MM.1S (cell line): Measurements from ENCODE around the gene C1orf116.

Experiments
- DNase-seq: peaks from one replicate; pipeline ENCODE4 v3.0.0-alpha.2; 2015
- H2AFZ ChIP-seq: fragments of 300-600 bp; sonication (generic); 2 replicates; pipeline ENCODE4 v1.6.0; 2016; ENCODE audit warnings: antibody characterized with exemption, low read length
- H3F3A ChIP-seq: fragments of 300-600 bp; sonication (generic); 2 replicates; pipeline ENCODE4 v1.6.1; 2016; ENCODE audit warnings: mild to moderate bottlenecking, antibody characterized with exemption, low read length, moderate library complexity, mixed read lengths; ENCODE audit not compliant: insufficient read depth
- H3K27ac ChIP-seq: fragments of 300-600 bp; sonication (generic); 2 replicates; pipeline ENCODE4 v1.5.1; 2016; ENCODE audit warnings: mild to moderate bottlenecking, low read length
- H3K27me3 ChIP-seq: fragments of 300-600 bp; sonication (generic); replicated peaks from 2 replicates; pipeline ENCODE4 v1.6.0; 2016; ENCODE audit warnings: low read length; ENCODE audit not compliant: insufficient read depth
- H3K36me3 ChIP-seq: fragments of 300-600 bp; sonication (generic); replicated peaks from 2 replicates; pipeline ENCODE4 v1.6.1; 2016; ENCODE audit warnings: mild to moderate bottlenecking, low read length, mixed read lengths; ENCODE audit not compliant: insufficient read depth
- H3K4me1 ChIP-seq: fragments of 300-600 bp; sonication (generic); 2 replicates; pipeline ENCODE4 v1.6.1; 2016; ENCODE audit warnings: low read length, mixed read lengths
- H3K4me2 ChIP-seq: fragments of 300-600 bp; sonication (generic); 2 replicates; pipeline ENCODE4 v1.6.0; 2016; ENCODE audit warnings: low read depth, low read length
- H3K4me3 ChIP-seq: fragments of 300-600 bp; sonication (generic); 2 replicates; pipeline ENCODE4 v1.5.1; 2016; ENCODE audit warnings: low read length, mixed read lengths
- H3K79me2 ChIP-seq: fragments of 300-600 bp; sonication (generic); 2 replicates; pipeline ENCODE4 v1.6.1; 2016; ENCODE audit warnings: mixed run types, low read length, mixed read lengths
- H3K9ac ChIP-seq: fragments of 300-600 bp; sonication (generic); 2 replicates; pipeline ENCODE4 v1.6.1; 2016; ENCODE audit warnings: low read length, mixed read lengths
- H3K9me2 ChIP-seq: fragments of 300-600 bp; sonication (generic); replicated peaks from 2 replicates; pipeline ENCODE4 v1.6.1; 2016; ENCODE audit warnings: mild to moderate bottlenecking, low read length, mixed read lengths; ENCODE audit not compliant: insufficient read depth
- H3K9me3 ChIP-seq: fragments of 300-600 bp; sonication (generic); replicated peaks from 2 replicates; pipeline ENCODE4 v1.6.1; 2016; ENCODE audit warnings: mild to moderate bottlenecking, low read length, mixed read lengths; ENCODE audit not compliant: insufficient read depth
- H4K20me1 ChIP-seq: fragments of 300-600 bp; sonication (generic); 2 replicates; pipeline ENCODE4 v1.6.1; 2016; ENCODE audit warnings: mild to moderate bottlenecking, low read length, moderate library complexity, mixed read lengths; ENCODE audit not compliant: insufficient read depth
- EZH2 ChIP-seq: fragments of 300-600 bp; sonication (generic); optimal IDR thresholded peaks from 2 replicates; pipeline ENCODE3; 2017; ENCODE audit warnings: low read depth, mild to moderate bottlenecking, antibody characterized with exemption, low read length, mixed read lengths
- EZH2phosphoT487 ChIP-seq: fragments of 300-600 bp; sonication (generic); IDR thresholded peaks from 2 replicates; pipeline ENCODE4 v1.6.1; 2018; ENCODE audit warnings: antibody characterized with exemption, low read length
- TF ChIP-seq, protein P1 (sequence below): fragments of 300-600 bp; sonication (generic); IDR thresholded peaks from 2 replicates; pipeline ENCODE4 v1.5.1; 2016; ENCODE audit warnings: antibody characterized with exemption, low read length, mixed read lengths

The C1orf116 gene

DNA sequence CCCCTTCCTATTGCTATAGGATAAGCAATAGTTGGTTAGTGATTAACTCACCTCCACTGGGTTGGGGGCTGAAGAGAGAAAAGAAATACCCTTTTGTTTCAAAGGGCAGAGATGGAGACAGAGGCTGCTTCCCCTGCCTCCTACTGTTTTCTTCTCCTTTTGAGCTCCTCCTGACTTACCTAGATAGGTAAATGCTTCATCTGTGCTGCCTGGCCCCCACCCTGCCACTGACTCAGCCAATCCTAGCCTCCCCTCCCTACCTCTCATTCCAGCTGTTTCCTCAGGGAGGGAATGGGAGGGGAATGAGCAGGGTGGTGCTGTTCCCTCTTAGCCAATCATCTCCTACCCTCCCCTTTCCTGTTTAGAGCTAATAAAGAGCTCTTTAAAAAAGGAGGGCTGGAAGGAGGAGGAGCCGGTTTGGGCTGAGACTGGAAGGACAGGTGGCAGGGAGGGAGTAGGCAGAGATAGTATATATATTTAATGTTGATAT, at the start of gene C1orf116:
Gene C1orf116 (minus strand): TSS at position 229 of the 490 bp plus-strand sequence. CDS start 5,158 bp downstream, outside the sequence.
- Histone ChIP-seq H3K27ac (no peak within 1 kb of the TSS), H3K9me2 (no peaks in the 10 kb centered on the region), H3K79me2 (no peaks in the 10 kb centered on the region), H2AFZ (no peak within 1 kb of the TSS), H3K4me2 (no peak within 1 kb of the TSS), H3F3A (peaks cover 11% of the 10 kb centered on the region; the same call in 1 of the 2 replicates), H4K20me1 (peaks cover 4% of the 10 kb centered on the region; the same call in 1 of the 2 replicates), H3K9me3 (no peaks in the 10 kb centered on the region), H3K4me3 (no peak within 1 kb of the TSS), H3K36me3 (no peaks in the 10 kb centered on the region), H3K4me1 (peaks cover 6% of the 10 kb centered on the region; the same call in 1 of the 2 replicates), H3K27me3 (peaks cover 63% of the 10 kb centered on the region), H3K9ac (no peak within 1 kb of the TSS)
- TF ChIP-seq, protein P1, sequence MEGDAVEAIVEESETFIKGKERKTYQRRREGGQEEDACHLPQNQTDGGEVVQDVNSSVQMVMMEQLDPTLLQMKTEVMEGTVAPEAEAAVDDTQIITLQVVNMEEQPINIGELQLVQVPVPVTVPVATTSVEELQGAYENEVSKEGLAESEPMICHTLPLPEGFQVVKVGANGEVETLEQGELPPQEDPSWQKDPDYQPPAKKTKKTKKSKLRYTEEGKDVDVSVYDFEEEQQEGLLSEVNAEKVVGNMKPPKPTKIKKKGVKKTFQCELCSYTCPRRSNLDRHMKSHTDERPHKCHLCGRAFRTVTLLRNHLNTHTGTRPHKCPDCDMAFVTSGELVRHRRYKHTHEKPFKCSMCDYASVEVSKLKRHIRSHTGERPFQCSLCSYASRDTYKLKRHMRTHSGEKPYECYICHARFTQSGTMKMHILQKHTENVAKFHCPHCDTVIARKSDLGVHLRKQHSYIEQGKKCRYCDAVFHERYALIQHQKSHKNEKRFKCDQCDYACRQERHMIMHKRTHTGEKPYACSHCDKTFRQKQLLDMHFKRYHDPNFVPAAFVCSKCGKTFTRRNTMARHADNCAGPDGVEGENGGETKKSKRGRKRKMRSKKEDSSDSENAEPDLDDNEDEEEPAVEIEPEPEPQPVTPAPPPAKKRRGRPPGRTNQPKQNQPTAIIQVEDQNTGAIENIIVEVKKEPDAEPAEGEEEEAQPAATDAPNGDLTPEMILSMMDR: no peak
- TF ChIP-seq EZH2phosphoT487 (no peak), EZH2 (no peak)
- no peak for DNase-seq

DNA sequence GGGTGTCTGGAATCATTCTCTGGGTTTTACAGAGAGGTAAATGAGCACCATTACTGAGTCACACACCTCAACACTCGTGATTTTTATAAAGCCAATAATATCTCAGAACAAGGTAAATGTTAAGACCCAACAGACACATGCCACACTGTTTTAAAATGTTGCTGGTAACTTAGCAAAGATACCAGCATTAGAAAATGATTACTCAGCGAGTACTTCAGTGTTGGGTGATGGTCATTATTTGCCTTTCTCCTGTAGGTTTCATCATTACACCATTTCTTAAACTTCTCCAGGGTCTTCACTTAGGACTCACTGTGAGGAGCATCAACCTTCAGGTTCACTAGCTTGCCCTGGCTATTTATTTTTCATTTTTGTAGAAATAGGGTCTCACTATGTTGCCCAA, 49.2 kb upstream of the C1orf116 start:
- no peaks in the 10 kb centered on the region for H3K9me2 ChIP-seq
- no peak overlapping the region for H3K4me2 ChIP-seq
- H3K36me3 ChIP-seq: no peaks in the 10 kb centered on the region
- H3K27ac ChIP-seq: no peak overlapping the region
- no peak overlapping the region for H3K9ac ChIP-seq
- TF ChIP-seq, protein P1: no peak
- TF ChIP-seq EZH2phosphoT487 (no peak), EZH2 (no peak)
- DNase-seq: no peak
- no peaks in the 10 kb centered on the region for H4K20me1 ChIP-seq
- no peak overlapping the region for H3K4me3 ChIP-seq
- H3K4me1 ChIP-seq: peaks cover 3% of the 10 kb centered on the region; the same call in 1 of the 2 replicates
- H2AFZ ChIP-seq: no peak overlapping the region
- no peaks in the 10 kb centered on the region for H3K79me2 ChIP-seq
- H3F3A ChIP-seq: no peaks in the 10 kb centered on the region
- no peaks in the 10 kb centered on the region for H3K9me3 ChIP-seq
- no peaks in the 10 kb centered on the region for H3K27me3 ChIP-seq

DNA sequence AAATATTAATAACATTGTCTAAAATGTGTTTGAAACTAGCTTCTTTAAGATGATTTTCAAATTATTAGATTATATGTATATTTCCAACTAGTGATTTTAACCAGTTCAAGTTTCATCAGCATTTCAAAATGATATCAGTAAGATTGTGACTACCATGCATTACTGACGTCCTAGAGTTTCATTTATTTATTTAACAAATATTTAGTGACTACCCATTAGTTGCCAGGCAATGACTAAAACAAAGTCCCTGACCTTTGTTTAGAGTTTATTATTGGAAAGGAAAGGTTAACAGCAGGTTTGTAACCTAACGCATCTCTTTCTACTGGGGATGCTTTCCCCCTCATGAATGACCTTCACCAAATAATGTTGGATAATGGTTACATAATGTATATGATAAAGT, 48.5 kb upstream of the C1orf116 start:
- Histone ChIP-seq H3K9ac (no peak overlapping the region), H3K9me2 (no peaks in the 10 kb centered on the region), H3F3A (no peaks in the 10 kb centered on the region), H3K4me2 (no peak overlapping the region), H2AFZ (no peak overlapping the region), H3K9me3 (no peaks in the 10 kb centered on the region), H3K79me2 (no peaks in the 10 kb centered on the region), H3K4me1 (peaks cover 3% of the 10 kb centered on the region; the same call in 1 of the 2 replicates), H3K4me3 (no peak overlapping the region), H4K20me1 (no peaks in the 10 kb centered on the region), H3K27ac (no peak overlapping the region), H3K27me3 (no peaks in the 10 kb centered on the region), H3K36me3 (no peaks in the 10 kb centered on the region)
- TF ChIP-seq EZH2: no peak
- TF ChIP-seq EZH2phosphoT487: no peak
- TF ChIP-seq, protein P1: no peak
- no peak for DNase-seq
